Mammary microvascular endothelial cell (primary cell): ENCODE measurements around the gene TKTL1. TPM values are rescaled to one million over a fixed set of nuclear protein-coding genes. Genes with fewer than 3 reads are reported as not detected.

Source experiments
- total RNA-seq: library from RNA; depleted of rRNA; stranded (reverse); fragments of >200 nt; gene quantifications from 2 replicates; pipeline ENCODE4 v1.2.3, GENCODE V29; 2015

The TKTL1 gene
- 0.07 and 0.44 TPM in 2 replicates for total RNA-seq

GRCh38 chrX:154295664-154296310, at the start of gene TKTL1:
TKTL1 (plus strand) TSS chrX:154295795; CDS start chrX:154295860, 65 bp downstream.

GRCh38 chrX:154257282-154257681, 38.3 kb upstream of the TKTL1 start, which contains the start of gene OPN1MW3:
OPN1MW3 (plus strand) TSS chrX:154257582; CDS start chrX:154257620, 38 bp downstream.

GRCh38 chrX:154294791-154295574, 612 bp upstream of the TKTL1 start, which contains the start of gene TEX28:
TEX28 (minus strand) TSS chrX:154295124; CDS start chrX:154292117, 3,007 bp downstream.

GRCh38 chrX:154374313-154375155, 78.9 kb downstream of the TKTL1 start, which contains the start of gene FLNA:
FLNA (minus strand) TSS chrX:154374634; CDS start chrX:154371245, 3,389 bp downstream.

GRCh38 chrX:154378799-154379568, 83.4 kb downstream of the TKTL1 start, which contains the start of gene EMD:
EMD (plus strand) TSS chrX:154379295; CDS start chrX:154379485, 190 bp downstream.

Other genes starting within 250 kb of the TKTL1 start
- 25.1 and 25.2 TPM in 2 replicates for gene MECP2, start 198.1 kb upstream of the TKTL1 start, total RNA-seq
- not detected in 2 replicates for gene OPN1LW, start 151.6 kb upstream of the TKTL1 start, total RNA-seq
- gene OPN1MW, start 113.2 kb upstream of the TKTL1 start, total RNA-seq = not detected in 2 replicates
- not detected in 2 replicates for gene OPN1MW2, start 76.0 kb upstream of the TKTL1 start, total RNA-seq
- not detected in 2 replicates for gene OPN1MW3, start 38.2 kb upstream of the TKTL1 start, total RNA-seq
- not detected in 2 replicates for gene TEX28, start 671 bp upstream of the TKTL1 start, total RNA-seq
- 1,675 and 1,864 TPM in 2 replicates for gene FLNA, start 78.8 kb downstream of the TKTL1 start, total RNA-seq
- gene EMD, start 83.5 kb downstream of the TKTL1 start, total RNA-seq = 61.8 and 75.8 TPM in 2 replicates
- gene RPL10, start 102.6 kb downstream of the TKTL1 start, total RNA-seq = 5,610 and 5,786 TPM in 2 replicates
- 98.5 and 105 TPM in 2 replicates for gene DNASE1L1, start 113.5 kb downstream of the TKTL1 start, total RNA-seq
- gene TAFAZZIN, start 115.7 kb downstream of the TKTL1 start, total RNA-seq = 22.0 and 22.3 TPM in 2 replicates
- 69.8 and 73.5 TPM in 2 replicates for gene ATP6AP1, start 132.9 kb downstream of the TKTL1 start, total RNA-seq
- gene GDI1, start 141.4 kb downstream of the TKTL1 start, total RNA-seq = 67.5 and 88.0 TPM in 2 replicates
- 57.8 and 62.8 TPM in 2 replicates for gene FAM50A, start 148.3 kb downstream of the TKTL1 start, total RNA-seq
- gene PLXNA3, start 162.5 kb downstream of the TKTL1 start, total RNA-seq = 4.5 and 4.9 TPM in 2 replicates
- gene LAGE3, start 183.5 kb downstream of the TKTL1 start, total RNA-seq = 39.2 and 46.4 TPM in 2 replicates
- 45.2 and 53.7 TPM in 2 replicates for gene UBL4A, start 190.8 kb downstream of the TKTL1 start, total RNA-seq
- 35.6 and 40.2 TPM in 2 replicates for gene SLC10A3, start 194.8 kb downstream of the TKTL1 start, total RNA-seq
- 26.4 and 27.4 TPM in 2 replicates for gene FAM3A, start 220.4 kb downstream of the TKTL1 start, total RNA-seq